Measurements from ENCODE around the gene DUOXA1.

DNA sequence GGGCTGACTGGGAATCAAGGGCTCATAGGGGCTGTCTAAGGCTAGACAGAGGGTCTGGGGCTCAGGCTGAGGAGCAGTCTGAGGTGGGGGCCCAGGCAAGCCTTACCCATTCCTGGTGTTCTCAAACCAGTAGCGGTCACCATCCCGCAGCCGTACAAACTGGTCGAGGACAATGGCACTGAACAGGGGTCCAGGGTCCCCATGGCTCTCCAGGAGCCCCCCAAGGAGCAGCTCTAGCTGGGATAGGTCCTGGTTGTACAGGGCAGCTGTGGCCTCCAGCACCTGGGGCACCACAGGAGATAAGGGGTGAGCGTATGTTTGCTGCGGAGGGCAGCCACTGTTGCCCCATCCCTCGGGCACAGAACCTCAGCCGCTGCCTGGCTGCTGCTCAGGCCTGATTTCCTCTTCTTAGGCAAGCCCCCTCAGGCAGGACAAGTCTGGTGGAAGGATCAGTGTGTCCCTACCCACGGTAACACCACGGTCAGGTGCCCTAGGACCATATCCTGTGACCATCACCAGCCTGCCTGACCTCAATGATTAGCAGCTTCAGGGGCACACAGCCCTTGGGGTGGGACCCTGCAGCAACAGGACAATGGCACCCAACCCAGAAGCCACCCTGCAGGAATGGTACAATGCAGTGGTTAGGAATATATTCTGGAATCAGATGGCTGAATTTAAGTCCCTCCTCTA, 21.6 kb downstream of the DUOXA1 start:
- TF ChIP-seq, protein P1, sequence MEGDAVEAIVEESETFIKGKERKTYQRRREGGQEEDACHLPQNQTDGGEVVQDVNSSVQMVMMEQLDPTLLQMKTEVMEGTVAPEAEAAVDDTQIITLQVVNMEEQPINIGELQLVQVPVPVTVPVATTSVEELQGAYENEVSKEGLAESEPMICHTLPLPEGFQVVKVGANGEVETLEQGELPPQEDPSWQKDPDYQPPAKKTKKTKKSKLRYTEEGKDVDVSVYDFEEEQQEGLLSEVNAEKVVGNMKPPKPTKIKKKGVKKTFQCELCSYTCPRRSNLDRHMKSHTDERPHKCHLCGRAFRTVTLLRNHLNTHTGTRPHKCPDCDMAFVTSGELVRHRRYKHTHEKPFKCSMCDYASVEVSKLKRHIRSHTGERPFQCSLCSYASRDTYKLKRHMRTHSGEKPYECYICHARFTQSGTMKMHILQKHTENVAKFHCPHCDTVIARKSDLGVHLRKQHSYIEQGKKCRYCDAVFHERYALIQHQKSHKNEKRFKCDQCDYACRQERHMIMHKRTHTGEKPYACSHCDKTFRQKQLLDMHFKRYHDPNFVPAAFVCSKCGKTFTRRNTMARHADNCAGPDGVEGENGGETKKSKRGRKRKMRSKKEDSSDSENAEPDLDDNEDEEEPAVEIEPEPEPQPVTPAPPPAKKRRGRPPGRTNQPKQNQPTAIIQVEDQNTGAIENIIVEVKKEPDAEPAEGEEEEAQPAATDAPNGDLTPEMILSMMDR (IDR thresholded peaks at IDR 0.05 in 4 of 5, conservative IDR thresholded peaks at IDR 0.05 in 1 of 5) = no peak
- TF ChIP-seq POLR2A (IDR thresholded peaks at IDR 0.05) = no peak
